HG03460 (cell line): ENCODE measurements around the gene GPR39.

Experiments used
- ATAC-seq: cut with Tn5 transposase; IDR thresholded peaks from one replicate; pipeline ENCODE4 v1.9.1; 2021; ENCODE audit not compliant: unreplicated experiment

The GPR39 gene

GRCh38 chr2:132597831-132598230, 181.2 kb downstream of the GPR39 start:
- ATAC-seq = no peak

GRCh38 chr2:132598536-132598935, 181.9 kb downstream of the GPR39 start:
- no peak for ATAC-seq

DNA sequence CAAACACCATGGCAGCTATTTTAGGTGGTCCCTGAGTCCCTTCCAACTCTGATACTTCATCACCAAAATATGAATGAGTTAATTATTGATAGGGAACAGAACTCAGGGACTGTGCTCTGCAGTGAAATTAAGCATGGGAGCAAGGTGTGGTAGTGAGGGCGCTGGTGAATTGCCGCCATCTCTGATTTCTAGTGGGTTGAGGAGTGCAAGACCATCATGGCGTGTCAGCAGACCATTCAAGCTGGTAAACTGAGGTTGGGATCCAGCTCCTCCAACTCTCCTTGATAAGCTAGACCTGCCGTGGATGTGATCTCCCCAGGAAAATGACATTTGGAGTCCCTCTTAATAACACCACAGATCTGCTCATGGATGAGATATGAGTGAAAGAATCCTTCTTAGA, 183.0 kb downstream of the GPR39 start:
- ATAC-seq = no peak

DNA sequence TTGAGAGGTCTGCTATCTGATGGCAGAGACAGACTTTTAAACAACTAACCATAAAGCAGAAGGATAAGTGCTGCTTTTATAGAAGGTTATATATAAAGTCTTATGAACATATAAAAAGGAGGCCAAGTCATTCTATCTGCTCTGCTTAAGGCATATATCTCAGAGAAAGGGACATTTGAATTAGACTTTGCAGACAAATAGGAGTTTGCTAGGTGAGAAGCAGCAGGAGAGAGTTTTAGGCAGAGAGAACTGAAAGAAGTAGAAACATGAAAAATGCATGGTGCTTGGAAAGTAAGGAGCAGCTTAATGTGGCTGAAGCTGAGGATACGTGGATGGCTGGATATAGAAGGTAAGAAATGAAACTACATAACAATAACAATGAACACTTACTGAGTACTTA, 188.0 kb downstream of the GPR39 start:
- ATAC-seq = no peak

DNA sequence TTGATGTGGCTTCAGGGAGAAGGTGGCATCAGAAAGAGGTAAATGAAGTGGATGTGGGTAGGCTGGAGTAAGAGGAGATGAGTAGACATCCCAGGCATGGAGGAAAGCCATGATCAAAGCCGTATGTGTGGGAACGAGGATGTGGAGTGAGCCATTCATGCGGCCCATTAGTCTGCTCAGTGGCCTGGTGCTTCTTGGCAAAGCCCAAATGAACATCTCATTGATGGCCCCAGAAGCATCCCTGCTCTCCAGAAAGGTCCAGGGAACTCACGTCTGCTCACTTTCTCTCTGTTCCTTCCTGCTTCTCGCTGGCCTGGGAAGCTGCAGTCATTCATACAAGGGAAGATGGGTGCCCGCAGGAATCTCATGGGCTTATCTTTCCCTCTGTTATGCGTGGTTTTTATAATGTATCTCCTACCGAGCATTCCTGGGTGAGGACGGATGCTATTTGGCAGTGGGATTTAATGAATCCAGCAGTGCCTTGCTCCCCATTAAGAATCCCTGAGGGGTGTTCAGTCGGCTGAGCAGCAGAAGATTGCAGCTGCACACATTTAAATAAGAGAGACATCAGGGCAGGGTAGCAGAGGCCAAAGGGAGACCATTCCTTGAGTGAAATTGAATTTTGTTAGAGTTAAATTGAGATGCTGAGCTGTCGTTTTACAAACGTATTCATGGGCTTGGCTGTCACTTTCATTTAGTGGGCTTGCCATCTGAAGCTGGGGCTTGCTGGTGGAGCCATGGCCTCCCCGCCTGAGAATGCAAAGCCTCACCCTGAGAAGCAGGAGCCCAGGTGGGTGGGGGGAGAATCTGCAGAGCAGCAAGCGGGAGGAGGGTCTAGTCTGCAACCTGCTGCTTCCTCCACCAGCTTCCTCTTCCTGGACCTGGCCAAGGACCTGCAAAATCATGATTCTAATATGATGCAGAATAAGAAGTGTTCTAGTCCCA, 188.9 kb downstream of the GPR39 start:
- no peak for ATAC-seq

- no peak for ATAC-seq
Measured at GRCh38 chr2:132606649-132607048, 190.0 kb downstream of the GPR39 start.

GRCh38 chr2:132607426-132608090, 191.0 kb downstream of the GPR39 start:
- no peak for ATAC-seq

DNA sequence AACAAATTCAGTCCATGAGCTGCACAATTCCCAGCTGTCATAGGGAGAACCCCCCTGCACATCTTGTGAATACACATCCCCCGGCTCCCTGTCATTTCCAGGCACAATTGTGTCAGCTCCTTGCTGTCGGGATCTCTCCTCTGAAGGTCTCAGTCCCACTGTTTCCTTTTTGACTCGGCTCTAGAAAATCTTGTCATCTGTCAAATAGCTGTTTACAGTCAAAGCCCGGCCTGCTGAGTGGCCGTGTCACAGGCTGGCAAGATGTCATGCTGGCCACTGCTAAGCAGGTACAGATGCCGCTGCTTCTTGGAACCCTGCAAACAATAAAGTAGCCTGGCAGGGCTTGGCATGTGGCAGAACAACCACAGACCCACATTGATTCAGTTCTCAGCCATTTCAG, 191.7 kb downstream of the GPR39 start:
- ATAC-seq = no peak

DNA sequence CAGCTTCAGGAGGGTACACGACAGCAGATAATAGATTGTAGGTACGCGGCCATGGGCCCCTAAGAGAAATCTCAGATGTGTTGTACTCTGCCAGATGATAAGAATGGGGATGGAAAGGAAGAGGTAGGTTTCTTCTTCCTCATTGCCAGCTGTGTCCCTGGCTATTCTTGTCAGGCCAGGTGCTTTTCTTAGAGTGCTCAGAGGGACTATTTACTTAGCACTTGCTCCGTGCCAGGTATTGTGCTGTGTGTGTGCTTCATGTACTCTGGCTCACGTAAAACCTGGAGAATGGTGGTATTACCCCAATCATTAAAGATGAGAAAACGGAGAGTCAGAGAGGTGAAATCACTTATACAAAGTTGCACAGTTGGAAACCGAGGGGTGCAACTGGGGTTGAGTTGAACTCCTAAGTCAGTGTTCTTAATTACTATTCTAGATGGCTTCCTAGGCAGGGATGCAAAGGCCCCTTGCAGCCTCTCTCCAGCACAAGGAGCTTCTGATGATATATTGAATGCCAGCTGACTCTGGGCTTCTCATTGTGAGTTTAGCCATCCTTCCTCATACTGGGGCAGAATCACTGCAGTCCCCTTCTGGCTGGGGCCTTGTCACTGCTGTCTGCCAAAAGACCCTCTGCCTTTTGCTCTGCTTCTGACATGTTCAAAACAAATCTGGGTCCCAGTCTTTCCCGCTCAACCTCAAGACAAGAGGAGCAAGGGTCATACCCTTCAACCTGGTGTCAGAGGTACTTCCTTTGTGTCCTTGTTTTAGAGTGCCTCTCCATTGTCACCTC, 192.7 kb downstream of the GPR39 start:
- ATAC-seq = no peak

DNA sequence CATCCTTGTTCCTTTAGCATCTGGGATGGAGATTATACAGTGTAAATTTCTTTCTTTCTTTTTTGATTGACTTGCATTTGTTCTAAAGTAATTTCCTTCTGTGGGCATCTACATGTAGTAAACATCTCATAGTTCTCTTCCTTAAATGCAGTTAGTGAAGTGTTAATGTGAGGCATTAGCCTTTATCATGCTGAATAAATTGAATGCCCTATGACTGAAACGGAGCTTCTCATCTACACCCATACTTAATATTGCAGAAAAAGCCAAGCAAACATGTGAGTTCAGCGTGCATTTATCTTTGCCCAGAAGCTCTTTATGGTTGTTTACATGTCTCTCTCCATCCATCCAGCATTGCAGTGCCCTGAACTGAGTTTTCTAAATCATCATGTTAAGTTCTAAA, 195.1 kb downstream of the GPR39 start:
- ATAC-seq = no peak

- ATAC-seq = no peak
Measured at GRCh38 chr2:132615329-132616085, 198.9 kb downstream of the GPR39 start.

DNA sequence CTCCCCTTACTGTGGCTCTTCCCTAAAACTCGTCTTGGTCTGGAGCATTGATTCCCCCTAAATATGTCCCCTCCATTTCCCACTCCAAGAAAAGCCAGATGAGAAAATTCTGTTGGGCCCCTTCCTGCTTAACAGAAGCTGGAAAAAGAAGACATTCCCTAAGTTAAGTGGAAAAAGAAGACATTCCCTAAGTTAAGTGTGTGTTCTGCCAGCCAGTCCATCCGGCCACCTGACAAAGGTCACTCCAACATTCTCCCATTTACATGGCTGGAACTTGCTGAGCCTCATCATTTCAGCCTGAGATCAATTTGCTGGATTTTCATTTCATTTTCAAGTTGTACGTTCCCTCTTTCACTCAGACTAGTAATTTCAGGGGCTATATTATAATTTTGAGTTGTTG, 201.4 kb downstream of the GPR39 start:
- no peak for ATAC-seq

GRCh38 chr2:132618734-132619133, 202.1 kb downstream of the GPR39 start:
- ATAC-seq = no peak

DNA sequence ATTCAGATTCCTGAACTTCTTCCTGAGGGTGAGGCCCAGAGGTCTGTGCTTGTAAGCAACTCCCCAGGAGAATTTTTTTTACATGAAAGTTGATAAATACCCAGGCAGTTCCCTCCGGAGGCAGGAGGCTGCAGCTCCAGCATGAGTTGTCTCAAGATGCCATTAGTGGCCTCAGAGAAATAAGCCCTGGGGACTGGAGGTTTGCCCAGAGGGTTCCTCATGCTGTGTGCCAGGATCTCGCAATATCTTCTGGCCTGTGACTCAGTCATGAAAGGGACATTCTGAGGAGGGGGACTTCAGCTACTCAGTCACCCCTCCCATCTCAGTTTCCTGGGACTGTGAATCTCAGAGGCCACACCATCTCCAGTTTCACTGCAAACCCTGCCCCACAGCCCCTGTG, 203.5 kb downstream of the GPR39 start:
- no peak for ATAC-seq

DNA sequence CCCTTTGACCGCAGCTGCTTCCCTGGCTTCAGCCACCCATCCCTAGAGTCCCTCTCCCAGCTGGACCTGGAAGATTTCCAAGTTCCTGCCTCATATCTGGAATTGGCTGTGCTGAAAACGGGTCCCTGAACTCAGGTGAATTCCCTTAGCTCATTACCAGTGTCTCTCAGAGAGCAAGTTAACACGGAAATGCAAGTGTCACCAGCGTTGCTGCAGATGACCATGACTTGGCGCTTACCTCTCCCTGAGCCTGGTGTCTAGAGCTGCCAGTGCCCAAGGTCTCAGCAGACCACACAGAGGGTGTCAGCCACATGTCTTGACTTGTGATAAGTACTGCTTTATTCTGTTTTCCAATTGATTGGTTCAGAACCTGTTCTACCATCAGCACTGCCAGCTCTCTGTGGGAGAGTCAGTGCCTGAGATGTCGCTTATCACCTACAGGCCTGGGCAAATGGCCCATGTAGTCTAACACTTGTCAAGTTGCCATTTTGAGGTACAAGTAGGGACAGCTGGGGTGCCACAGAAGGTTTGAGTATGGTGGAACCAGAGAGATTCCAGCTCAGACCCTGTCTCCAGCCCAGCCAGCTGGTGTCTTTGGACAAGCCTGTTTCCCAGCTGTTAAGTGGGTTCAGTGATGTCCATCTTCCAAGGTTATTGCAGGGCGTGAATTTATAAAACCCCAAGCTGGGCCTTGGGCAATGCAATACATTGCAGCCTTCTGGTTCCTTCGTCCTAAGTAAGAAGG, 204.7 kb downstream of the GPR39 start:
- no peak for ATAC-seq

DNA sequence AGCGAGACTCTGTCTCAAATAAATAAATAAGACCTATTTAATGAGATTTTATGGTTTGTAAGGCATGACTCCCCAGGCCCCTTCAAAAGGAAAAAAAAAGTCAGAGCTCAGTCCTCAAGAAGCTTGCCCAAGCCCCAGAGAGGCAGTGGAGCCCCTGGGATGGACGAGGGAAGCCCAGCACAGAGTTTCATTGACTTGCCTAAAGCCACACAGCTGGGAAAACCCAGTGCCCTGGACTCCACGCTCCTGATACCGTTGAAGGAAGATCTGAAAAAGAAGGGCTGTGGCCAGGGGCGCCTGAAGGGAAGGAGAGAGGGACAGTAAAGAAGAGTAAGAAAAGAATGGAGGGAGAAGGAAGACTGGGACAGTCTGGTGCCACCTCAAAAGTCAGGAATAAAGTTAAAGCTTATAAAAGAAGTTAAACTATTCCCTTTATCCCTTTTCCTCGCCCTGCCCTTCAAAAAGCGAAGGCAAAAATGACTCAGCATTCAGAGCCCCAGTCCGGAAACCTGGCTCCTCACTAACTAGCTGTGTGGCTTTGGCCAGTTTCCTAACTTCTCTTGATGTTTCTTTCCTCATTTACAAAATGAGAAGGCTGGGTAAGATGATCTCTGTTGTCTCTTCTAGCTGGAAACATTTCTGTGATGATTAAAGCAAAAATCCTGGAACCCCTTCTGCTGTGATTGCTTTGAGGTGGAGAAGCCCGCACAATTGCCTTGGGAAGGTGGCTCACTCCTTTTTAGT, 206.7 kb downstream of the GPR39 start:
- no peak for ATAC-seq

- no peak for ATAC-seq
Measured at GRCh38 chr2:132627536-132627935, 210.9 kb downstream of the GPR39 start.

DNA sequence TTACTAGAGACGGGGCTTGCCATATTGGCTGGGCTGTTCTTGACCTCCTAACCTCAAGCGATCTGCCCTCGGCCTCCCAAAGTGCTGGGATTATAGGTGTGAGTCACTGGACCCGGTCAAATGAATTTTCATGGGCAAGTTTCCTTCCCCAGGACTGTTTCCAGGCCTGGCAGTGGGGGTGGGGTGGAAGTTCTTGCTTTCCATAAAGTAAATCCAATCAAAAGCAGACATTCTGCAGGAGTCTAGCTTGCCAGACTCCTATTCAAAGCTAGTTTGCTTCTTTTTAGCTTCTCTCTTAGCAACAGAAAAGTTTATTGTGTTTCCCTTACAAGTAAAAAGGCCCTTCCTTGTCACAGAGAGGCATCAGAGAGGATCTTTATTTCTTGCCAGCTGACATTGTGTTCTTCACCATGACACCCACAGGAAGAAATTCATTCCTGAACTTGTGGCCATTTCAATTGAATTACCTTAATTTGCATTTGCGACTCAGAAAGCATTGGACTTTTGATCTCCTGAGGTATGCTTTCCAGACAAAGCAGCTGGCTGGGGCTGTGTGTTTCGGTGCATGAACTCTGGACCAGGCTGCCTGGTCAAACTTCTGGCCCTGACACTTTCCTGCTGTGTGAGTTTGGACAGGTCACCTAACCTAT, 215.5 kb downstream of the GPR39 start:
- no peak for ATAC-seq

DNA sequence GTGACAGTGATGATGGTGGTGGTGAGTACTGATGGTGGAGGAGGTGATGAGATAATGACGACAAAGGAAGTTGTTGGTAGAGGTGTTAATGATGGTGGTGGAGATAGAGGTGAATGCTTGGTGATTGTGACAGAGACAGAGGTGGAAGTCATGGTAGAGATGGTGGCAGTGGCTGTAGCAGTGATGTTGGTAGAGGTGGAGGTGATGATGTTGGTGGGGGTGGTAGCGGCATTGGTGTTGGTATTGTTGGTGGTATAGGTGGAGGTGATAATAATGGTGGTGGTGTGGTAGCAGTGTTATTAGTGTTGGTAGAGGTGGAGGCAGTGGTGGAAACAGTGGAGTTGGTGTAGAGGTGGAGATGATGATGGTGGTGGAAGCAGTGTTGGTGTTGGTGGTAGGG, 217.0 kb downstream of the GPR39 start:
- no peak for ATAC-seq
